GM23338 (cell line): Measurements from ENCODE around the gene NUCB1. TPM values are rescaled to one million over a fixed set of nuclear protein-coding genes. Genes with fewer than 3 reads are reported as not detected.

Experiments
- ATAC-seq: fragments of 200-7000 bp; cut with Tn5 transposase; 3 replicates; pipeline ENCODE4 v1.9.1; 2020
- DNase-seq: peaks from one replicate; pipeline ENCODE4 v3.0.0-alpha.2; 2015; ENCODE audit warnings: low spot score
- H2AFZ ChIP-seq: fragments of 200-600 bp; sonication (generic); 2 replicates; pipeline ENCODE4 v1.8.0; 2016; ENCODE audit warnings: antibody characterized with exemption, mild to moderate bottlenecking, moderate library complexity
- H3F3A ChIP-seq: fragments of 200-600 bp; sonication (generic); replicated peaks from 2 replicates; pipeline ENCODE4 v1.8.0; 2017; ENCODE audit warnings: antibody characterized with exemption, mixed run types, low read depth
- H3K27ac ChIP-seq: fragments of 200-600 bp; sonication (generic); 2 replicates; pipeline ENCODE4 v1.6.1; 2016; ENCODE audit warnings: low read depth
- H3K27me3 ChIP-seq: fragments of 200-600 bp; sonication (generic); 2 replicates; pipeline ENCODE4 v1.8.0; 2016; ENCODE audit warnings: mild to moderate bottlenecking, mixed run types, moderate library complexity; ENCODE audit not compliant: insufficient read depth
- H3K36me3 ChIP-seq: fragments of 200-600 bp; sonication (generic); 2 replicates; pipeline ENCODE4 v1.8.0; 2016; ENCODE audit warnings: mild to moderate bottlenecking; ENCODE audit not compliant: insufficient read depth
- H3K4me1 ChIP-seq: fragments of 200-600 bp; sonication (generic); 2 replicates; pipeline ENCODE4 v1.8.0; 2016; ENCODE audit warnings: mild to moderate bottlenecking, moderate library complexity; ENCODE audit not compliant: insufficient read depth
- H3K4me2 ChIP-seq: fragments of 200-600 bp; sonication (generic); 2 replicates; pipeline ENCODE4 v1.7.1; 2017; ENCODE audit warnings: mixed run types
- H3K4me3 ChIP-seq: fragments of 200-600 bp; sonication (generic); 2 replicates; pipeline ENCODE4 v1.6.1; 2016; ENCODE audit warnings: mixed run types
- H3K79me2 ChIP-seq: fragments of 200-600 bp; sonication (generic); replicated peaks from 2 replicates; pipeline ENCODE4 v1.8.0; 2017; ENCODE audit warnings: mild to moderate bottlenecking; ENCODE audit not compliant: insufficient read depth
- H3K9me2 ChIP-seq: fragments of 200-600 bp; sonication (generic); 2 replicates; pipeline ENCODE4 v1.8.0; 2017; ENCODE audit not compliant: insufficient read depth
- H4K20me1 ChIP-seq: fragments of 200-600 bp; sonication (generic); replicated peaks from 2 replicates; pipeline ENCODE4 v1.8.0; 2017; ENCODE audit warnings: mild to moderate bottlenecking; ENCODE audit not compliant: insufficient read depth
- H3K27ac Mint-ChIP-seq: 2 replicates; pipeline ENCODE4 v1.8.0; 2020; ENCODE audit warnings: inconsistent platforms, mild to moderate bottlenecking, moderate library complexity, mixed read lengths
- H3K27me3 Mint-ChIP-seq: 3 replicates; pipeline ENCODE4 v1.8.0; 2022; ENCODE audit warnings: low read depth, mild to moderate bottlenecking, moderate library complexity, mixed read lengths, inconsistent platforms; ENCODE audit not compliant: insufficient read depth, poor library complexity
- H3K36me3 Mint-ChIP-seq: 3 replicates; pipeline ENCODE4 v1.8.0; 2021; ENCODE audit warnings: low read depth, mild to moderate bottlenecking, inconsistent platforms, moderate library complexity, mixed read lengths
- H3K4me1 Mint-ChIP-seq: 3 replicates; pipeline ENCODE4 v1.8.0; 2020; ENCODE audit warnings: mild to moderate bottlenecking, inconsistent platforms, mixed read lengths
- H3K4me3 Mint-ChIP-seq: 3 replicates; pipeline ENCODE4 v1.8.0; 2021; ENCODE audit warnings: moderate library complexity, mild to moderate bottlenecking, inconsistent platforms, mixed read lengths
- H3K9me3 Mint-ChIP-seq: 3 replicates; pipeline ENCODE4 v1.8.0; 2020; ENCODE audit warnings: moderate library complexity, mild to moderate bottlenecking, inconsistent platforms, mixed read lengths
- EZH2 ChIP-seq: fragments of 200-600 bp; sonication (generic); IDR thresholded peaks from one replicate; pipeline ENCODE4 v1.8.0; 2017; ENCODE audit warnings: antibody characterized with exemption, mild to moderate bottlenecking, low read depth; ENCODE audit not compliant: unreplicated experiment
- JUNB ChIP-seq: IDR thresholded peaks from one replicate; pipeline ENCODE4 v1.6.1; 2016; ENCODE audit warnings: antibody characterized with exemption; ENCODE audit not compliant: unreplicated experiment
- NANOG ChIP-seq: IDR thresholded peaks from 2 replicates; pipeline ENCODE4 v1.6.1; 2016; ENCODE audit warnings: antibody characterized with exemption, borderline replicate concordance
- POLR2AphosphoS5 ChIP-seq: IDR thresholded peaks from 2 replicates; pipeline ENCODE4 v1.6.1; 2016; ENCODE audit warnings: antibody characterized with exemption, low read depth
- REST ChIP-seq: IDR thresholded peaks from one replicate; pipeline ENCODE4 v1.6.1; 2018; ENCODE audit warnings: antibody characterized with exemption; ENCODE audit not compliant: unreplicated experiment
- STAT1 ChIP-seq: IDR thresholded peaks from one replicate; pipeline ENCODE4 v1.6.1; 2016; ENCODE audit warnings: antibody characterized with exemption; ENCODE audit not compliant: unreplicated experiment
- ZNF331 ChIP-seq: fragments of 250-450 bp; sonication (Bioruptor Pico); IDR thresholded peaks from 2 replicates; pipeline ENCODE4 v1.5.0; 2020; ENCODE audit warnings: low read depth, mild to moderate bottlenecking, moderate library complexity
- polyA plus RNA-seq: library from polyadenylated mRNA; unstranded; fragments of >200 nt; fragmentation: Nextera tagmentation; extraction: Ambion mirVana; gene quantifications from 2 replicates; pipeline ENCODE4 v1.2.1, GENCODE V29; 2016
- total RNA-seq: library from RNA; depleted of rRNA; stranded (reverse); fragments of >200 nt; shearing (Covaris generic); gene quantifications from 2 replicates; pipeline ENCODE4 v1.2.3, GENCODE V29; 2014
- TF ChIP-seq, protein P1 (sequence below), 2 experiments: fragments of 200-600 bp in 1 of 2; sonication (generic) in 1 of 2; conservative IDR thresholded peaks; 2 replicates each; pipeline versions ENCODE4 v1.5.1 to v1.6.1; 2016 to 2017; ENCODE audit warnings: antibody characterized with exemption in 2 of 2, low read depth in 2 of 2, mild to moderate bottlenecking in 2 of 2, moderate library complexity in 1 of 2
- TF ChIP-seq, protein P2 (sequence below): fragments of 250-450 bp; sonication (Bioruptor Pico); IDR thresholded peaks from 2 replicates; pipeline ENCODE4 v1.5.0; 2020; ENCODE audit warnings: mild to moderate bottlenecking, moderate library complexity

The NUCB1 gene
- total and polyA plus RNA-seq, 2 experiments from 2014 or later = 57.1 to 163 TPM

GRCh38 chr19:48883726-48884125 is 16.4 kb upstream of the NUCB1 start:
- TF ChIP-seq NANOG (no peak), STAT1 (no peak), POLR2AphosphoS5 (no peak), ZNF331 (no peak), JUNB (no peak)
- ATAC-seq = no peak
- peaks cover 11% of the 10 kb centered on the region; the same call in 2 of the 3 replicates for H3K9me3 Mint-ChIP-seq
- Histone ChIP-seq H3K4me2 (no peak overlapping the region), H3K36me3 (no peaks in the 10 kb centered on the region), H3K4me1 (peaks cover 7% of the 10 kb centered on the region; the same call in 1 of the 2 replicates), H3K27ac (no peak overlapping the region), H3K27me3 (no peaks in the 10 kb centered on the region), H3F3A (0 out of 2 replicates have a peak, but pooled peaks cover 2% of the 10 kb centered on the region), H3K9me2 (no peaks in the 10 kb centered on the region), H4K20me1 (no peaks in the 10 kb centered on the region), H2AFZ (no peak overlapping the region), H3K4me3 (no peak overlapping the region), H3K79me2 (no peaks in the 10 kb centered on the region)
- DNase-seq = no peak
- H3K27me3 Mint-ChIP-seq = peaks cover 10% of the 10 kb centered on the region
- no peak overlapping the region; the same call in 2 of the 3 replicates for H3K4me3 Mint-ChIP-seq
- no peak overlapping the region for H3K27ac Mint-ChIP-seq
- H3K4me1 Mint-ChIP-seq = peaks cover 7% of the 10 kb centered on the region; the same call in 2 of the 3 replicates
- H3K36me3 Mint-ChIP-seq = peaks cover 19% of the 10 kb centered on the region; the same call in 1 of the 3 replicates

DNA sequence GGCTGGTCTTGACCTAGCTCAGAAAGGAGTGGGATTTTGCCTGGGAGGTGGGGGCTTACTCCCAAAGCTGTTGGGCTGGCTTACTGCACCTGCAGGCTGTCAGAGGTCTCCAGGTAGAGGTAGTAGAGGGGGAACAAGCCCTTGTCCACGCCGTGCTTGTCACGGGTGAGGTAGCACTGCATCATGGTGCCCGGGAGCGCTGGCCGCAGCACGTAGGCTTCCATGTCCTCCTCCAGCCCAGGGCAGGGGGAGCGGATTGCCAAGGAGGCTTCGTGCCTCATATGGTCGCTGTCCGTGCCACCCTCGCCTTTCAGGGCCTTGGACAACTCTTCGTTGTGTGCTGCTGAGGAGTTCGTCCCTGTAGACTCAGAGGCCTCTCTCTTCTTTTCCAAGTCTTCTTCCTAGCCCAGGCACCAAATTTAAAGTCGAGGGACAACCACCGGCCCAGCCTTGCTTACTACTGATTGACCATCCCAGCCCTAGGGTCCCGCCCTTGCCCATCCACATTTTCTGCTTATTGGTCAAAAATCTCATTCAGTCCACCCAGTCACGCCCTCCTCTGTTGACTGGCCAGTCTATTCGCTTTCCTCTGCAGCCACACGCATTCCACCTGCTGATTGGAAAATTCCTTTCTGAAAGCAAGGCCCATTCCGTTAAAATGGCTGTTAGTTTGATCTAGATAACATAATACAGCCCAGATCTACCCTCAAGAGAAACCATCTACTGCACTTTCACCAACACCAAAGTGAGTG is 12.1 kb upstream of the NUCB1 start:
- Histone ChIP-seq H3F3A (0 out of 2 replicates have a peak, but pooled peaks cover 2% of the 10 kb centered on the region), H2AFZ (no peak overlapping the region), H3K27me3 (no peaks in the 10 kb centered on the region), H3K79me2 (no peaks in the 10 kb centered on the region), H4K20me1 (no peaks in the 10 kb centered on the region), H3K9me2 (no peaks in the 10 kb centered on the region), H3K4me1 (no peaks in the 10 kb centered on the region), H3K27ac (no peak overlapping the region), H3K36me3 (no peaks in the 10 kb centered on the region), H3K4me2 (no peak overlapping the region), H3K4me3 (no peak overlapping the region)
- Mint-ChIP-seq H3K36me3 (peaks cover 9% of the 10 kb centered on the region; the same call in 1 of the 3 replicates), H3K4me3 (no peak overlapping the region), H3K4me1 (peaks cover 7% of the 10 kb centered on the region), H3K27me3 (peaks cover 12% of the 10 kb centered on the region), H3K27ac (no peak overlapping the region), H3K9me3 (no peaks in the 10 kb centered on the region; the same call in 2 of the 3 replicates)
- peak; percentile 64 for DNase-seq
- peak; percentile 76 for ATAC-seq
- TF ChIP-seq, protein P1, sequence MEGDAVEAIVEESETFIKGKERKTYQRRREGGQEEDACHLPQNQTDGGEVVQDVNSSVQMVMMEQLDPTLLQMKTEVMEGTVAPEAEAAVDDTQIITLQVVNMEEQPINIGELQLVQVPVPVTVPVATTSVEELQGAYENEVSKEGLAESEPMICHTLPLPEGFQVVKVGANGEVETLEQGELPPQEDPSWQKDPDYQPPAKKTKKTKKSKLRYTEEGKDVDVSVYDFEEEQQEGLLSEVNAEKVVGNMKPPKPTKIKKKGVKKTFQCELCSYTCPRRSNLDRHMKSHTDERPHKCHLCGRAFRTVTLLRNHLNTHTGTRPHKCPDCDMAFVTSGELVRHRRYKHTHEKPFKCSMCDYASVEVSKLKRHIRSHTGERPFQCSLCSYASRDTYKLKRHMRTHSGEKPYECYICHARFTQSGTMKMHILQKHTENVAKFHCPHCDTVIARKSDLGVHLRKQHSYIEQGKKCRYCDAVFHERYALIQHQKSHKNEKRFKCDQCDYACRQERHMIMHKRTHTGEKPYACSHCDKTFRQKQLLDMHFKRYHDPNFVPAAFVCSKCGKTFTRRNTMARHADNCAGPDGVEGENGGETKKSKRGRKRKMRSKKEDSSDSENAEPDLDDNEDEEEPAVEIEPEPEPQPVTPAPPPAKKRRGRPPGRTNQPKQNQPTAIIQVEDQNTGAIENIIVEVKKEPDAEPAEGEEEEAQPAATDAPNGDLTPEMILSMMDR (conservative IDR thresholded peaks at IDR 0.05; ENCODE audit: low read depth in 2 of 2) = no peak
- no peak for TF ChIP-seq REST
- TF ChIP-seq, protein P2, sequence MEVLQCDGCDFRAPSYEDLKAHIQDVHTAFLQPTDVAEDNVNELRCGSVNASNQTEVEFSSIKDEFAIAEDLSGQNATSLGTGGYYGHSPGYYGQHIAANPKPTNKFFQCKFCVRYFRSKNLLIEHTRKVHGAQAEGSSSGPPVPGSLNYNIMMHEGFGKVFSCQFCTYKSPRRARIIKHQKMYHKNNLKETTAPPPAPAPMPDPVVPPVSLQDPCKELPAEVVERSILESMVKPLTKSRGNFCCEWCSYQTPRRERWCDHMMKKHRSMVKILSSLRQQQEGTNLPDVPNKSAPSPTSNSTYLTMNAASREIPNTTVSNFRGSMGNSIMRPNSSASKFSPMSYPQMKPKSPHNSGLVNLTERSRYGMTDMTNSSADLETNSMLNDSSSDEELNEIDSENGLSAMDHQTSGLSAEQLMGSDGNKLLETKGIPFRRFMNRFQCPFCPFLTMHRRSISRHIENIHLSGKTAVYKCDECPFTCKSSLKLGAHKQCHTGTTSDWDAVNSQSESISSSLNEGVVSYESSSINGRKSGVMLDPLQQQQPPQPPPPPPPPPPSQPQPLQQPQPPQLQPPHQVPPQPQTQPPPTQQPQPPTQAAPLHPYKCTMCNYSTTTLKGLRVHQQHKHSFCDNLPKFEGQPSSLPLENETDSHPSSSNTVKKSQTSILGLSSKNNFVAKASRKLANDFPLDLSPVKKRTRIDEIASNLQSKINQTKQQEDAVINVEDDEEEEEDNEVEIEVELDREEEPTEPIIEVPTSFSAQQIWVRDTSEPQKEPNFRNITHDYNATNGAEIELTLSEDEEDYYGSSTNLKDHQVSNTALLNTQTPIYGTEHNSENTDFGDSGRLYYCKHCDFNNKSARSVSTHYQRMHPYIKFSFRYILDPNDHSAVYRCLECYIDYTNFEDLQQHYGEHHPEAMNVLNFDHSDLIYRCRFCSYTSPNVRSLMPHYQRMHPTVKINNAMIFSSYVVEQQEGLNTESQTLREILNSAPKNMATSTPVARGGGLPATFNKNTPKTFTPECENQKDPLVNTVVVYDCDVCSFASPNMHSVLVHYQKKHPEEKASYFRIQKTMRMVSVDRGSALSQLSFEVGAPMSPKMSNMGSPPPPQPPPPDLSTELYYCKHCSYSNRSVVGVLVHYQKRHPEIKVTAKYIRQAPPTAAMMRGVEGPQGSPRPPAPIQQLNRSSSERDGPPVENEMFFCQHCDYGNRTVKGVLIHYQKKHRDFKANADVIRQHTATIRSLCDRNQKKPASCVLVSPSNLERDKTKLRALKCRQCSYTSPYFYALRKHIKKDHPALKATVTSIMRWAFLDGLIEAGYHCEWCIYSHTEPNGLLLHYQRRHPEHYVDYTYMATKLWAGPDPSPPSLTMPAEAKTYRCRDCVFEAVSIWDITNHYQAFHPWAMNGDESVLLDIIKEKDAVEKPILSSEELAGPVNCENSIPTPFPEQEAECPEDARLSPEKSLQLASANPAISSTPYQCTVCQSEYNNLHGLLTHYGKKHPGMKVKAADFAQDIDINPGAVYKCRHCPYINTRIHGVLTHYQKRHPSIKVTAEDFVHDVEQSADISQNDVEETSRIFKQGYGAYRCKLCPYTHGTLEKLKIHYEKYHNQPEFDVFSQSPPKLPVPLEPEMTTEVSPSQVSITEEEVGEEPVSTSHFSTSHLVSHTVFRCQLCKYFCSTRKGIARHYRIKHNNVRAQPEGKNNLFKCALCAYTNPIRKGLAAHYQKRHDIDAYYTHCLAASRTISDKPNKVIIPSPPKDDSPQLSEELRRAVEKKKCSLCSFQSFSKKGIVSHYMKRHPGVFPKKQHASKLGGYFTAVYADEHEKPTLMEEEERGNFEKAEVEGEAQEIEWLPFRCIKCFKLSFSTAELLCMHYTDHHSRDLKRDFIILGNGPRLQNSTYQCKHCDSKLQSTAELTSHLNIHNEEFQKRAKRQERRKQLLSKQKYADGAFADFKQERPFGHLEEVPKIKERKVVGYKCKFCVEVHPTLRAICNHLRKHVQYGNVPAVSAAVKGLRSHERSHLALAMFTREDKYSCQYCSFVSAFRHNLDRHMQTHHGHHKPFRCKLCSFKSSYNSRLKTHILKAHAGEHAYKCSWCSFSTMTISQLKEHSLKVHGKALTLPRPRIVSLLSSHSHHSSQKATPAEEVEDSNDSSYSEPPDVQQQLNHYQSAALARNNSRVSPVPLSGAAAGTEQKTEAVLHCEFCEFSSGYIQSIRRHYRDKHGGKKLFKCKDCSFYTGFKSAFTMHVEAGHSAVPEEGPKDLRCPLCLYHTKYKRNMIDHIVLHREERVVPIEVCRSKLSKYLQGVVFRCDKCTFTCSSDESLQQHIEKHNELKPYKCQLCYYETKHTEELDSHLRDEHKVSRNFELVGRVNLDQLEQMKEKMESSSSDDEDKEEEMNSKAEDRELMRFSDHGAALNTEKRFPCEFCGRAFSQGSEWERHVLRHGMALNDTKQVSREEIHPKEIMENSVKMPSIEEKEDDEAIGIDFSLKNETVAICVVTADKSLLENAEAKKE (CRISPR knock-in tag) = no peak
- TF ChIP-seq NANOG = no peak
- no peak for TF ChIP-seq POLR2AphosphoS5
- no peak for TF ChIP-seq EZH2
- no peak for TF ChIP-seq JUNB
